Measurements from ENCODE around the gene UBAP2L.

UBAP2L gene

DNA sequence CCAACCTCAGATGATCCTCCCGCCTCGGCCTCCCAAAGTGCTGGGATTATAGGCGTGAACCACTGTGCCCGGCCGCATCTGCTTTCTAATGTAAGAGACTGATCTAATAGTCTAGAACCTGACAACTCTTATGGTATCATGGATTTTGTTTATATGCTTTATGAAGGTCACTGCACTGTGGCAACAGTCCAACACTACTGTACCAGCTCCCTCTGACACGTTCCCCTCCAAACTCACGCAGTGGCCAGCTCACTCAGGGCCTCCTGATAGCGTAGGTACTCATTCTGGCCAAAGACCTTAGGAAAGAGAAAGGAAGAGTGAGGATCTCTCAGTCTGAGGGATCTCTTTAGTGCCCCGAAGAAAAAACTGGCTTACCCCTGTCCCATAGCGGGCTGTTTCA lies 8.7 kb upstream of the UBAP2L start:
- H2AFZ ChIP-seq (ENCODE audit: low read depth, low read length, severe bottlenecking) = no peak overlapping the region
- H3K4me2 ChIP-seq (ENCODE audit: low read depth, low read length, poor library complexity, severe bottlenecking) = no peak overlapping the region
- H3K79me2 ChIP-seq (ENCODE audit: insufficient read depth, low read length) = peaks cover 16% of the 10 kb centered on the region
- no peak for TF ChIP-seq EZH2phosphoT487 (conservative IDR thresholded peaks at IDR 0.05; ENCODE audit: low read length)
- TF ChIP-seq, protein P1, sequence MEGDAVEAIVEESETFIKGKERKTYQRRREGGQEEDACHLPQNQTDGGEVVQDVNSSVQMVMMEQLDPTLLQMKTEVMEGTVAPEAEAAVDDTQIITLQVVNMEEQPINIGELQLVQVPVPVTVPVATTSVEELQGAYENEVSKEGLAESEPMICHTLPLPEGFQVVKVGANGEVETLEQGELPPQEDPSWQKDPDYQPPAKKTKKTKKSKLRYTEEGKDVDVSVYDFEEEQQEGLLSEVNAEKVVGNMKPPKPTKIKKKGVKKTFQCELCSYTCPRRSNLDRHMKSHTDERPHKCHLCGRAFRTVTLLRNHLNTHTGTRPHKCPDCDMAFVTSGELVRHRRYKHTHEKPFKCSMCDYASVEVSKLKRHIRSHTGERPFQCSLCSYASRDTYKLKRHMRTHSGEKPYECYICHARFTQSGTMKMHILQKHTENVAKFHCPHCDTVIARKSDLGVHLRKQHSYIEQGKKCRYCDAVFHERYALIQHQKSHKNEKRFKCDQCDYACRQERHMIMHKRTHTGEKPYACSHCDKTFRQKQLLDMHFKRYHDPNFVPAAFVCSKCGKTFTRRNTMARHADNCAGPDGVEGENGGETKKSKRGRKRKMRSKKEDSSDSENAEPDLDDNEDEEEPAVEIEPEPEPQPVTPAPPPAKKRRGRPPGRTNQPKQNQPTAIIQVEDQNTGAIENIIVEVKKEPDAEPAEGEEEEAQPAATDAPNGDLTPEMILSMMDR (IDR thresholded peaks at IDR 0.05; ENCODE audit: insufficient read depth, low read length, poor library complexity, severe bottlenecking) = no peak
- H3K4me3 ChIP-seq (ENCODE audit: insufficient read depth, low read length, poor library complexity, severe bottlenecking) = no peak overlapping the region
- no peaks in the 10 kb centered on the region for H3K9me3 ChIP-seq (ENCODE audit: insufficient read depth, low read length)
- H4K20me1 ChIP-seq (ENCODE audit: low read depth, low read length) = no peaks in the 10 kb centered on the region
- peaks cover 19% of the 10 kb centered on the region; the same call in 1 of the 2 replicates for H3K36me3 ChIP-seq (ENCODE audit: low read length)
- H3K27me3 ChIP-seq (ENCODE audit: low read length) = no peaks in the 10 kb centered on the region
- no peak overlapping the region for H3K9ac ChIP-seq (ENCODE audit: low read length)
- H3F3A ChIP-seq (ENCODE audit: insufficient read depth) = no peaks in the 10 kb centered on the region
- H3K9me2 ChIP-seq (replicated peaks; ENCODE audit: insufficient read depth, low read length) = no peaks in the 10 kb centered on the region
- H3K27ac ChIP-seq (ENCODE audit: low read depth, low read length) = no peak overlapping the region

DNA sequence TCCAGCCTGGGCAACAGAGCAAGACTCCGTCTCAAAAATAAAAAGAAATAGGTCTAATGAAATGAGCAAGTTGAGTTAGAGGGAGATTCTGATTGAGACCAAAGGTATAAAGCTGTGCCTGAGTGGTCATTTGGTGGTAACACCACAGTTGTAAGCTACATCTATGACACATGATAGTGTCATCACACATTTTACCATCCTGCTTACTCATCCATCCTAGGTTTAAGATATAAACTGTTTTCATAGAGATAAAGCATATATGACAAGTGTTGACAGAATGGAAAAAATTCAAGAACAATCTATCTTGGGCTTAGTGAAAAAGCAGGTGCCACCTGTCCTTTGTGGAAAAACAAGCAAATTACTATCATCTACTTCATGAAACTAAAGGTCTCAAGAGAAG lies 7.5 kb upstream of the UBAP2L start:
- no peaks in the 10 kb centered on the region for H3F3A ChIP-seq (ENCODE audit: insufficient read depth)
- H3K4me2 ChIP-seq (ENCODE audit: low read depth, low read length, poor library complexity, severe bottlenecking) = no peak overlapping the region
- peaks cover 24% of the 10 kb centered on the region; the same call in 1 of the 2 replicates for H3K36me3 ChIP-seq (ENCODE audit: low read length)
- H3K79me2 ChIP-seq (ENCODE audit: insufficient read depth, low read length) = peaks cover 27% of the 10 kb centered on the region
- H3K9ac ChIP-seq (ENCODE audit: low read length) = no peak overlapping the region
- H2AFZ ChIP-seq (ENCODE audit: low read depth, low read length, severe bottlenecking) = no peak overlapping the region
- H4K20me1 ChIP-seq (ENCODE audit: low read depth, low read length) = no peaks in the 10 kb centered on the region
- no peaks in the 10 kb centered on the region for H3K27me3 ChIP-seq (ENCODE audit: low read length)
- H3K9me2 ChIP-seq (replicated peaks; ENCODE audit: insufficient read depth, low read length) = no peaks in the 10 kb centered on the region
- H3K4me3 ChIP-seq (ENCODE audit: insufficient read depth, low read length, poor library complexity, severe bottlenecking) = no peak overlapping the region
- H3K9me3 ChIP-seq (ENCODE audit: insufficient read depth, low read length) = no peaks in the 10 kb centered on the region
- H3K27ac ChIP-seq (ENCODE audit: low read depth, low read length) = no peak overlapping the region
- TF ChIP-seq, protein P1 (IDR thresholded peaks at IDR 0.05; ENCODE audit: insufficient read depth, low read length, poor library complexity, severe bottlenecking) = no peak
- no peak for TF ChIP-seq EZH2phosphoT487 (conservative IDR thresholded peaks at IDR 0.05; ENCODE audit: low read length)

DNA sequence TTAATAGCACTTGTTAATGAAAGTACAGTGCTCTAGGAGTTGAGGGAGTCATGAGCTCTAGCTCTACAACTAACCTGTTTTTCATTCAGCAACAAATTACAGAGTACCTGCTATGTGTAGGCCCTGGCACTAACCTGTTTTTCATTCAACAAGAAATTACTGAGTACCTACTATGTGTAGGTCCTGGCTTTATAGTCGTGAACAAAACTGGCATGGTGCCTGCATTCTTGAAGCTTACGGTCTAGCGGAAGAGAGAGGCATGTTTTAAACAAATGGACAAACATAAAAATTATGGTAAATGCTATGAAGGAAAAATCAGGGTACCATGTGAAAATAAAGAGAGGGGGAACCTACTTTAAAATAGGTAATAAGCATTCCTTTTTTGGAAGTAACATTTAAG lies 2.2 kb upstream of the UBAP2L start:
- H3K36me3 ChIP-seq (ENCODE audit: low read length) = peaks cover 24% of the 10 kb centered on the region
- no peaks in the 10 kb centered on the region for H3K27me3 ChIP-seq (ENCODE audit: low read length)
- peaks cover 76% of the 10 kb centered on the region for H3K79me2 ChIP-seq (ENCODE audit: insufficient read depth, low read length)
- H3K9me2 ChIP-seq (replicated peaks; ENCODE audit: insufficient read depth, low read length) = no peaks in the 10 kb centered on the region
- H3K4me3 ChIP-seq (ENCODE audit: insufficient read depth, low read length, poor library complexity, severe bottlenecking) = peak overlapping the region; percentile 81
- peaks cover 20% of the 10 kb centered on the region for H4K20me1 ChIP-seq (ENCODE audit: low read depth, low read length)
- no peak overlapping the region for H3K27ac ChIP-seq (ENCODE audit: low read depth, low read length)
- TF ChIP-seq EZH2phosphoT487 (conservative IDR thresholded peaks at IDR 0.05; ENCODE audit: low read length) = no peak
- no peaks in the 10 kb centered on the region for H3K9me3 ChIP-seq (ENCODE audit: insufficient read depth, low read length)
- H3K4me2 ChIP-seq (ENCODE audit: low read depth, low read length, poor library complexity, severe bottlenecking) = peak overlapping the region; percentile 79
- H3K9ac ChIP-seq (ENCODE audit: low read length) = peak overlapping the region; percentile 87
- no peak overlapping the region for H2AFZ ChIP-seq (ENCODE audit: low read depth, low read length, severe bottlenecking)
- H3F3A ChIP-seq (ENCODE audit: insufficient read depth) = 0 out of 2 replicates have a peak, but pooled peaks cover 7% of the 10 kb centered on the region

DNA sequence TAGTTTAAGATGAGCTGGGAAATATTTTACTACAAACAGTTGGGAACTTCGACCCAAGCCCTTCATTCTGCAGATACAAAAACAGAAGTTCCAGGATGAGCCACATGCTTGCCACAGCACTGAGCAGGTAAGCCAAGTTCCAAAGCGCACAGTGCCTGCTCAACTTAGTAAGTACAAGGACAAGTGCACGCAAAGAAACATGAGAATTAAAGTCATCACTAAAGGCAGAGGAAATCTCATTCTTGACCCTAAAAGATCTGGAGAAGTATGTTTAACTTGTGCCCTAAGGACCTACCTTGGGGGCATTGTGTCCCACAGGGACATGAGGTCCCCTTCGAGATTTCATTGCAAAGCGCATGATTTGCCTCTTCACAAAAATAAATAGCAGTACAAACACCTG lies 1.2 kb upstream of the UBAP2L start:
- no peaks in the 10 kb centered on the region for H3K9me2 ChIP-seq (replicated peaks; ENCODE audit: insufficient read depth, low read length)
- TF ChIP-seq EZH2phosphoT487 (conservative IDR thresholded peaks at IDR 0.05; ENCODE audit: low read length) = no peak
- TF ChIP-seq, protein P1 (IDR thresholded peaks at IDR 0.05; ENCODE audit: insufficient read depth, low read length, poor library complexity, severe bottlenecking) = no peak
- no peak overlapping the region for H2AFZ ChIP-seq (ENCODE audit: low read depth, low read length, severe bottlenecking)
- H3K79me2 ChIP-seq (ENCODE audit: insufficient read depth, low read length) = peaks cover 81% of the 10 kb centered on the region
- peaks cover 25% of the 10 kb centered on the region for H3K36me3 ChIP-seq (ENCODE audit: low read length)
- peak overlapping the region; percentile 81 for H3K4me3 ChIP-seq (ENCODE audit: insufficient read depth, low read length, poor library complexity, severe bottlenecking)
- H3K27me3 ChIP-seq (ENCODE audit: low read length) = no peaks in the 10 kb centered on the region
- H3K9me3 ChIP-seq (ENCODE audit: insufficient read depth, low read length) = no peaks in the 10 kb centered on the region
- H3K4me2 ChIP-seq (ENCODE audit: low read depth, low read length, poor library complexity, severe bottlenecking) = peak overlapping the region; percentile 79
- H3K27ac ChIP-seq (ENCODE audit: low read depth, low read length) = peak overlapping the region; percentile 74
- peaks cover 24% of the 10 kb centered on the region for H4K20me1 ChIP-seq (ENCODE audit: low read depth, low read length)
- peak overlapping the region; percentile 87 for H3K9ac ChIP-seq (ENCODE audit: low read length)
- H3F3A ChIP-seq (ENCODE audit: insufficient read depth) = 0 out of 2 replicates have a peak, but pooled peaks cover 7% of the 10 kb centered on the region

All from SU-DHL-6 (cell line).